Colonic mucosa (tissue), 4 donors: Measurements from ENCODE around the gene NUDT1. TPM values are rescaled to one million over a fixed set of nuclear protein-coding genes. Genes with fewer than 3 reads are reported as not detected.

Experiments
- DNase-seq: peaks from one replicate; pipeline ENCODE4 v3.0.0-alpha.2; 2020
- H3K27ac ChIP-seq: fragments of 200-600 bp; one replicate; pipeline ENCODE4 v1.8.0; 2021
- H3K27me3 ChIP-seq: fragments of 200-600 bp; one replicate; pipeline ENCODE4 v1.8.0; 2021
- H3K36me3 ChIP-seq: fragments of 200-600 bp; one replicate; pipeline ENCODE4 v1.8.0; 2021
- H3K4me1 ChIP-seq: fragments of 200-600 bp; one replicate; pipeline ENCODE4 v1.8.0; 2021; ENCODE audit warnings: mild to moderate bottlenecking
- H3K4me3 ChIP-seq: fragments of 200-600 bp; one replicate; pipeline ENCODE4 v1.8.0; 2021
- H3K9ac ChIP-seq, 2 donors: one replicate each; pipeline ENCODE4 v1.7.0; 2013; ENCODE audit warnings: control low read depth in 2 of 2, low read depth in 2 of 2, low read length in 2 of 2
- H3K9me3 ChIP-seq: fragments of 200-600 bp; one replicate; pipeline ENCODE4 v1.8.0; 2021
- intact Hi-C: fragments of 100-400 bp; cut with DNase I; formaldehyde crosslinking; loops from one replicate; pipeline ENCODE4 v1.14.1; 2022
- total RNA-seq, 2 donors: library from RNA; stranded (reverse); fragmentation: NEBNext Ultra II Directional in 1 of 2; extraction: Animal tissue kit (Norgen Biotek cat#: 25700) in 1 of 2; gene quantifications; one replicate each; pipeline ENCODE4 v1.2.1, GENCODE V29; 2021
- TF ChIP-seq, protein P1 (sequence below): fragments of 200-600 bp; IDR thresholded peaks from one replicate; pipeline ENCODE4 v1.8.0; 2022; ENCODE audit warnings: antibody characterized with exemption, mild to moderate bottlenecking
- donor health status: healthy.
- donor health status: DM: no; HTN: no; CAD: no.
- donor health status: DM: no; HTN: no; CAD: no.

Gene NUDT1
- total RNA-seq, 2 donors from 2014 or later: 15.0 to 51.6 TPM

DNA sequence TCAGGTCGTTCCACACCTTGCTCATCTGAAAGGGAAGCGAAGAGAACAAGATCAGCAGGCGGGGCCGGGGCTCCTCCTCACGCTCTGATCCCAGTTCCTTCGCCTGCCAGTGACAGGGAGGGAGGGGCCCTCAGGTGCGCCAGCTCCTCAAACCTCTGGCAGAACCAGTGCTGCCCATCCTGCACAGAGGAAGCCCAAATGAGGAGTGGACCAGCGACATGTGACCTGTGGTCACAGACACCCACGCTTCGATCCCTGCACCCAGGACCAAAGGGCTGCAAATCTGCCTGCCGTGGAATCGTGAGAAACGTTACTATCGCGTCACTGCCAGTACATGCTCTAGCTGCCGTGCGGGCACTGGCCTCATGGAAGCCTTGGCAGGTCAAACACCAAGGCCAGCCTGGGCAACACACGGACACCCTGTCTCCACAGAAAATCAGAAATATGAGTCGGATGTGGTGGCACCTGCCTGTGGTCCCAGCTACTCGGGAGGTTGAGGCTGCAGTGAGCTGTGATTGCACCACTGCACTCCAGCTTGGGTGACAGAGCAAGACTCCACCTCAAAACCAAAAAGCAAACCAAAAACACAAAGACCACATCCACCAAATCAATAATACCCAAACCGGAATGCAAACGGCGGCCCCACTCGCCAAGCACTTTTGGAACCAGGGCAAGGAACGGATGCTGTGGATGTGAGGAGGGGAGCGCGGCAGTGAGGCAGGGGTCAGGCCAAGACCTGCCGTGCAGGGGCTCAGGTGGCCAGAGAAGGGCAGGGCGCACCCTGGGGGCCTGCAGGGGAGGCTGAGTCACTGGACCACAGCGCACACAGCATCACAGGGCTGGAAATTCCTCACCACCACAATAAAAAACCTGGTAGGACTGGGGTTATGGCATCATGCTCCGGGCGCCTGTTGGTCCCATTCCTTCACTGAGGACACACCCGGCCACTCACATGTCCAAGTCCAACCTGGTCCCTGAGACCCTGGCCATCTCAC, 13.4 kb downstream of the NUDT1 start:
- H3K36me3 ChIP-seq: no peaks in the 10 kb centered on the region
- H3K9me3 ChIP-seq: no peaks in the 10 kb centered on the region
- TF ChIP-seq, protein P1, sequence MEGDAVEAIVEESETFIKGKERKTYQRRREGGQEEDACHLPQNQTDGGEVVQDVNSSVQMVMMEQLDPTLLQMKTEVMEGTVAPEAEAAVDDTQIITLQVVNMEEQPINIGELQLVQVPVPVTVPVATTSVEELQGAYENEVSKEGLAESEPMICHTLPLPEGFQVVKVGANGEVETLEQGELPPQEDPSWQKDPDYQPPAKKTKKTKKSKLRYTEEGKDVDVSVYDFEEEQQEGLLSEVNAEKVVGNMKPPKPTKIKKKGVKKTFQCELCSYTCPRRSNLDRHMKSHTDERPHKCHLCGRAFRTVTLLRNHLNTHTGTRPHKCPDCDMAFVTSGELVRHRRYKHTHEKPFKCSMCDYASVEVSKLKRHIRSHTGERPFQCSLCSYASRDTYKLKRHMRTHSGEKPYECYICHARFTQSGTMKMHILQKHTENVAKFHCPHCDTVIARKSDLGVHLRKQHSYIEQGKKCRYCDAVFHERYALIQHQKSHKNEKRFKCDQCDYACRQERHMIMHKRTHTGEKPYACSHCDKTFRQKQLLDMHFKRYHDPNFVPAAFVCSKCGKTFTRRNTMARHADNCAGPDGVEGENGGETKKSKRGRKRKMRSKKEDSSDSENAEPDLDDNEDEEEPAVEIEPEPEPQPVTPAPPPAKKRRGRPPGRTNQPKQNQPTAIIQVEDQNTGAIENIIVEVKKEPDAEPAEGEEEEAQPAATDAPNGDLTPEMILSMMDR: no peak
- H3K9ac ChIP-seq: no peak overlapping the region
- DNase-seq: no peak
- H3K27ac ChIP-seq: no peak overlapping the region
- intact Hi-C loops: no loop called here
- H3K27me3 ChIP-seq: no peaks in the 10 kb centered on the region
- H3K4me1 ChIP-seq: no peaks in the 10 kb centered on the region
- H3K4me3 ChIP-seq: no peak overlapping the region

DNA sequence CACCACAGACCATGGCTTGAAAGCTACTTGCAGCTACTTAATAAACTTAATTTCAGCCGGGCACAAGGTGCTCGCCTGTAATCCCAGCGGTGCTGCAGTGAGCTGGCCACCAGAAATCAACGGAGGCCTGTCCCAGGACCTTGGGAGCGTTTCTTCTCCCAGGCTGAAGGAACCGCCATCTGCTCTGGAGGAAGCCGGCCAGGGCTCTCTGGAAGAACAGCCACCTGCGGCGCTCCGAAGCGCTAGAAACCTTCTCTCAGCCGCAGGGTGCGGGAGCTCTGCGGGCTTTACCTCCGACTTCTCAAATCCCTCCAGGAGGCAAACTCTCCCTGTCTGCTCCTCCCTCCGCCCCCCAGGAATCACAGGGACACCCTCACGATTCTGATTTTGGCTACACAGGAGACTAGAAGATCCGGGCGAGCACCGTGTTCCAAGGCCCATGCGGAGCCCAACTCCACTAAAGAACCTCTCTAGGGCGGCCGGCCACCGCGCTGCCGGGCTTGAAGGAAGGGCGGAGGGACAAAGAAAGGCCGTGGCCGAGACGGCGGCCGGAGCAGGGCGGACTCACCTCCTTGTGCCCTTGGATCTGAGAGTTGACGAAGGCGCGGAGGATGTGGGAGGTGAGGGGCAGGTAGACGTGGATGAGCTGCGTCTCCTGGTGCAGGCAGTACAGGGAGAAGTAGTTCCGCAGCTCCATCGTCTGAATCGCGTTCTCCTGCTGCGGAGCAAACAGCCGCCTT, 14.4 kb downstream of the NUDT1 start:
- Histone ChIP-seq H3K4me1 (no peaks in the 10 kb centered on the region), H3K27ac (no peak overlapping the region), H3K27me3 (no peaks in the 10 kb centered on the region), H3K9me3 (no peaks in the 10 kb centered on the region), H3K36me3 (no peaks in the 10 kb centered on the region), H3K9ac (no peak overlapping the region), H3K4me3 (no peak overlapping the region)
- TF ChIP-seq, protein P1: no peak
- intact Hi-C loops: no loop called here
- no peak for DNase-seq

DNA sequence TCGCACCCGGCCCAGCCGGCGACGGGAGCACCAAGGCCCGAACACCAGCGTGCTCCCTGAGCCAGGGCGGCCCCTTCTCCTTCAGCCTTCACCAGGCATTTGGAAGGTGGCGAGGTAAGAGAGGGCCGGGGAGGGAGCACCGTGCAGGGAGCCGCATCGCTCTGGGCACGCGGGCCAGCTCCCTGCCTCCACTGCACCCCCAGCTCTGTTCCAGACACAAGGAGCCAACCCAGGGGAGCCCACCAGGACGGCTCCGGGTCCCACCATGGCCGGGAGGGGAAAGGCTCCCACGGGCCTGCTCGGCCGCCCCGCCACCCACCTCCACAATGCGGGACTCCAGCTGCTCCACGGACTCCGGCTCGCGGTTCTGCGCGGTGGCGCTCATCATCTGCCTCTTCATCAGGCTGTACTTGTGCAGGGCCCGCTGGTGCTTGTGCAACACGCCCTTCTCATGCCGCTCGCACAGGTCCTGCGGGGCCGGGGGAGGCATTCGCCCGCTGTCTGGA, 15.1 kb downstream of the NUDT1 start:
- Histone ChIP-seq H3K4me1 (no peaks in the 10 kb centered on the region), H3K9me3 (no peaks in the 10 kb centered on the region), H3K36me3 (no peaks in the 10 kb centered on the region), H3K27ac (no peak overlapping the region), H3K9ac (no peak overlapping the region), H3K4me3 (no peak overlapping the region), H3K27me3 (no peaks in the 10 kb centered on the region)
- intact Hi-C loops: no loop called here
- TF ChIP-seq, protein P1: no peak
- DNase-seq: no peak

DNA sequence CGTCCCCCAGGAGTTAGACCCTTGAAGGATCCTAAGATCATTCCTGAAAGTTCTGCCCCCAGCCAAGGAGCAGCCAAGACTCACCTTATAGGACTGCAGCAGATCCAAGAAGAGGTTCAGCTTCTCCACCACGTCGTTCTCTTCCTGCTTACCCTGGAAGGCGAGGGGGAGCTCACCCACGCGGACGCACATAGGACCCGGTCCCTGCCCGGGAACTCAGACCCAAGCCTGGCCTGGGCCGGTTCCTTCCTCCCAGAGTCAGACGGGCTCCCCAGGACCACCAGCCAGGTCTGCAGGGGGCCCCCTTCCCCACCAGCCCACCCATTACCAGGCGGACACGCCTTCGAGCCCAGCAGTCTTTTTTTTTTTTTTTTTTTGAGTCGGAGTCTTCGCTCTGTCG, 15.6 kb downstream of the NUDT1 start:
- no peak overlapping the region for H3K9ac ChIP-seq
- intact Hi-C loops: no loop called here
- H3K4me1 ChIP-seq: no peaks in the 10 kb centered on the region
- H3K4me3 ChIP-seq: no peak overlapping the region
- H3K27ac ChIP-seq: no peak overlapping the region
- no peak for DNase-seq
- no peaks in the 10 kb centered on the region for H3K27me3 ChIP-seq
- H3K9me3 ChIP-seq: no peaks in the 10 kb centered on the region
- H3K36me3 ChIP-seq: no peaks in the 10 kb centered on the region
- TF ChIP-seq, protein P1: no peak

DNA sequence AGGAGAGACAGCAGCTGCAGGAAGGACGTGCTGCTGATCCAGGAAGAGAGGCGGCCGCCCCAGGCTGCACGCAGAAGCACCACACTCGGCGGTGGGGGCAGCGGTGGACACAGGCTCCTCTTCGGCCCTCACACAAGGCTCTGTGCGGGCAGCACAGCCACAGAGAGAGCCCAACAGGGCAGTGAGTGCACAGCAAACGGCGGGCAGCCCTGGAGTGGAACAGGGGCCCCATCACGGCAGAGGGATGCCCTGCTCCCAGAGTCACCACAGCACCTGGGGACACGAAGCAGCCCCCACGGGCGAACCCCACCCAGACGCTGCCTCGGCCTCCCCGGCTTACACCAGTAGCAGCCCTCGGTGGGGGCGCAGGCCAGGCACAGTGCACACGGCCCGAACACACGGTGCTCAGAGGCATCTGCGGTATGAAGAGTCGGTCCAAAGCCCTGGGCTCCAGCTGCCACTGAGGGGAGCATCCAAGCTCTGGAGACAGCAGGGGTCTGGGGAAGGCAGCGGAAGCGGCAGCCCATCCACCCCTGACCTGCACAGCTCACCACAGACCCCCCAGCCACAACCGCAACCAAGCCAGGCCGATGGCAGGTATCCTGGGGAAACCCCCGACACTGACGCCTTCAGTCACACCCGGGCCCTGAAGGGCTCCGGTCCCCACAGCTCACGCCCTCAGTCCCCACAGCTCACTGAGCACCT, 16.8 kb downstream of the NUDT1 start:
- intact Hi-C loops: no loop called here
- Histone ChIP-seq H3K27me3 (no peaks in the 10 kb centered on the region), H3K36me3 (no peaks in the 10 kb centered on the region), H3K27ac (no peak overlapping the region), H3K9me3 (no peaks in the 10 kb centered on the region), H3K4me3 (no peak overlapping the region), H3K4me1 (no peaks in the 10 kb centered on the region), H3K9ac (no peak overlapping the region)
- TF ChIP-seq, protein P1: no peak
- DNase-seq: no peak
